Mesothelial cell of epicardium (in vitro differentiated cells): ENCODE measurements around the gene ERC2. TPM values are rescaled to one million over a fixed set of nuclear protein-coding genes. Genes with fewer than 3 reads are reported as not detected.
"Not testable (repeated sequence)": the region's sequence is repeated elsewhere in the genome, so short reads cannot be mapped to it uniquely, and the experiment has no call there.

Experiments used
- DNase-seq, 2 experiments: peaks; one replicate each; pipeline ENCODE4 v3.0.0; 2021; ENCODE audit warnings: low spot score in 2 of 2; ENCODE audit not compliant: unreplicated experiment in 2 of 2
- H3K27ac Mint-ChIP-seq: 2 replicates; pipeline ENCODE4 v1.8.0; 2021; ENCODE audit warnings: mixed read lengths
- H3K27me3 Mint-ChIP-seq: 2 replicates; pipeline ENCODE4 v1.8.0; 2021; ENCODE audit warnings: low read depth, mixed read lengths
- H3K36me3 Mint-ChIP-seq: 2 replicates; pipeline ENCODE4 v1.8.0; 2021; ENCODE audit warnings: mixed read lengths
- H3K4me1 Mint-ChIP-seq: 2 replicates; pipeline ENCODE4 v1.8.0; 2021; ENCODE audit warnings: mixed read lengths
- H3K4me3 Mint-ChIP-seq: 2 replicates; pipeline ENCODE4 v1.8.0; 2021; ENCODE audit warnings: mild to moderate bottlenecking, moderate library complexity, mixed read lengths
- H3K9me3 Mint-ChIP-seq: 2 replicates; pipeline ENCODE4 v1.8.0; 2021; ENCODE audit warnings: mixed read lengths
- CTCF ChIP-seq: fragments of 200-600 bp; sonication (generic); IDR thresholded peaks from one replicate; pipeline ENCODE4 v1.5.0; 2021; ENCODE audit warnings: antibody characterized with exemption; ENCODE audit not compliant: unreplicated experiment
- total RNA-seq: library from RNA; stranded (reverse); gene quantifications from 3 replicates; pipeline ENCODE4 v1.2.1, GENCODE V29; 2021

The ERC2 gene
- total RNA-seq, 1 donor from 2014 or later: 15.6 TPM

GRCh38 chr3:56275120-56275519 lies 193.1 kb downstream of the ERC2 start:
- Mint-ChIP-seq H3K27ac (no peak overlapping the region), H3K27me3 (no peaks in the 10 kb centered on the region), H3K4me3 (no peak overlapping the region), H3K36me3 (peaks cover 13% of the 10 kb centered on the region), H3K9me3 (peaks cover 26% of the 10 kb centered on the region), H3K4me1 (peaks cover 5% of the 10 kb centered on the region)
- no peak for DNase-seq
- no peak for TF ChIP-seq CTCF

GRCh38 chr3:56269755-56270535 lies 198.3 kb downstream of the ERC2 start:
- Mint-ChIP-seq H3K27ac (no peak overlapping the region), H3K27me3 (no peaks in the 10 kb centered on the region), H3K4me3 (no peak overlapping the region), H3K4me1 (peaks cover 11% of the 10 kb centered on the region), H3K9me3 (peaks cover 13% of the 10 kb centered on the region), H3K36me3 (peaks cover 3% of the 10 kb centered on the region)
- no peak for DNase-seq
- TF ChIP-seq CTCF: no peak

- Mint-ChIP-seq H3K36me3 (peaks cover 7% of the 10 kb centered on the region), H3K9me3 (peaks cover 17% of the 10 kb centered on the region), H3K27me3 (no peaks in the 10 kb centered on the region), H3K4me3 (no peak overlapping the region), H3K4me1 (peaks cover 11% of the 10 kb centered on the region), H3K27ac (no peak overlapping the region)
- no peak for DNase-seq
- no peak for TF ChIP-seq CTCF
These were observed 199.5 kb downstream of the ERC2 start for GRCh38 chr3:56268616-56269383.

GRCh38 chr3:56261852-56262251 lies 206.4 kb downstream of the ERC2 start:
- H3K27me3 Mint-ChIP-seq, H3K36me3 Mint-ChIP-seq, H3K4me3 Mint-ChIP-seq, DNase-seq, H3K27ac Mint-ChIP-seq: not testable (repeated sequence)
- Mint-ChIP-seq H3K4me1 (peaks cover 11% of the 10 kb centered on the region), H3K9me3 (peaks cover 15% of the 10 kb centered on the region)

- TF ChIP-seq CTCF: peak; percentile 14
These were observed 208.0 kb downstream of the ERC2 start for GRCh38 chr3:56260262-56260661.

GRCh38 chr3:56257826-56258225 lies 210.4 kb downstream of the ERC2 start:
- Mint-ChIP-seq H3K27ac (no peak overlapping the region), H3K4me3 (no peak overlapping the region), H3K36me3 (no peaks in the 10 kb centered on the region), H3K4me1 (peaks cover 40% of the 10 kb centered on the region), H3K27me3 (peaks cover 3% of the 10 kb centered on the region), H3K9me3 (peaks cover 5% of the 10 kb centered on the region)
- TF ChIP-seq CTCF: no peak
- no peak for DNase-seq

More at GRCh38 chr3:56260262-56260661, 208.0 kb downstream of the ERC2 start:
- H3K27ac Mint-ChIP-seq: no peak overlapping the region
- DNase-seq: no peak
- peaks cover 13% of the 10 kb centered on the region for H3K9me3 Mint-ChIP-seq
- peaks cover 3% of the 10 kb centered on the region for H3K27me3 Mint-ChIP-seq
- H3K36me3 Mint-ChIP-seq: peaks cover 6% of the 10 kb centered on the region
- H3K4me3 Mint-ChIP-seq: no peak overlapping the region
- peaks cover 26% of the 10 kb centered on the region for H3K4me1 Mint-ChIP-seq
